MV-4-11 (cell line): ENCODE data around the gene CASP9.
"Not testable (repeated sequence)": the region's sequence is repeated elsewhere in the genome, so short reads cannot be mapped to it uniquely, and the experiment has no call there.

Experiments
- DNase-seq: peaks from one replicate; lab custom pipeline; 2025; lab: John Stamatoyannopoulos, UW

The CASP9 gene

GRCh38 chr1:15526021-15526489 is 2.0 kb upstream of the CASP9 start:
- no peak for DNase-seq

- no peak for DNase-seq
Measured at GRCh38 chr1:15525050-15526020, 1.3 kb upstream of the CASP9 start.

- peak; percentile 93 for DNase-seq
Measured at GRCh38 chr1:15524283-15525049, 451 bp upstream of the CASP9 start.

GRCh38 chr1:15523104-15524020 is 653 bp downstream of the CASP9 start:
- peak; percentile 43 for DNase-seq

GRCh38 chr1:15522551-15522950 is 1.5 kb downstream of the CASP9 start:
- no peak for DNase-seq

- peak; percentile 37 for DNase-seq
Measured at GRCh38 chr1:15521206-15521906, 2.7 kb downstream of the CASP9 start.

GRCh38 chr1:15519625-15520024 is 4.4 kb downstream of the CASP9 start:
- no peak for DNase-seq

- DNase-seq: peak; percentile 77
Measured at GRCh38 chr1:15515022-15515663, 8.9 kb downstream of the CASP9 start.

GRCh38 chr1:15514557-15514956 is 9.5 kb downstream of the CASP9 start:
- DNase-seq: not testable (repeated sequence)

GRCh38 chr1:15513919-15514318 is 10.1 kb downstream of the CASP9 start:
- no peak for DNase-seq

GRCh38 chr1:15513192-15513591 is 10.8 kb downstream of the CASP9 start:
- DNase-seq: no peak

- DNase-seq: no peak
Measured at GRCh38 chr1:15510611-15511405, 13.2 kb downstream of the CASP9 start.

- DNase-seq: no peak
Measured at GRCh38 chr1:15509586-15509985, 14.4 kb downstream of the CASP9 start.

GRCh38 chr1:15508700-15509487 is 15.1 kb downstream of the CASP9 start:
- DNase-seq: no peak

GRCh38 chr1:15507278-15507677 is 16.7 kb downstream of the CASP9 start:
- DNase-seq: no peak

GRCh38 chr1:15506831-15507230 is 17.2 kb downstream of the CASP9 start:
- DNase-seq: no peak

GRCh38 chr1:15504436-15504835 is 19.6 kb downstream of the CASP9 start:
- no peak for DNase-seq

GRCh38 chr1:15501208-15502032 is 22.6 kb downstream of the CASP9 start:
- peak; percentile 44 for DNase-seq
